HUES6 (cell line): Measurements from ENCODE around the gene SUMF2.
"Not testable (repeated sequence)": the region's sequence is repeated elsewhere in the genome, so short reads cannot be mapped to it uniquely, and the experiment has no call there.

ENCODE experiments used
- H3K27ac ChIP-seq: 2 replicates; pipeline ENCODE4 v1.7.0; 2013; ENCODE audit warnings: low read depth, mild to moderate bottlenecking, low read length, inconsistent platforms
- H3K27me3 ChIP-seq: 2 replicates; pipeline ENCODE4 v1.6.1; 2013; ENCODE audit warnings: low read length; ENCODE audit not compliant: control insufficient read depth, insufficient read depth
- H3K36me3 ChIP-seq: 2 replicates; pipeline ENCODE4 v1.6.1; 2013; ENCODE audit warnings: low read length; ENCODE audit not compliant: control insufficient read depth, insufficient read depth
- H3K4me1 ChIP-seq: 2 replicates; pipeline ENCODE4 v1.6.1; 2013; ENCODE audit warnings: low read length; ENCODE audit not compliant: control insufficient read depth, insufficient read depth
- H3K4me3 ChIP-seq: 2 replicates; pipeline ENCODE4 v1.5.1; 2013; ENCODE audit warnings: low read depth, low read length
- H3K9ac ChIP-seq: one replicate; pipeline ENCODE4 v1.6.1; 2013; ENCODE audit warnings: mild to moderate bottlenecking, low read length
- H3K9me3 ChIP-seq: 2 replicates; pipeline ENCODE4 v1.6.1; 2013; ENCODE audit warnings: low read depth, low read length; ENCODE audit not compliant: control insufficient read depth, insufficient read depth

SUMF2 gene

GRCh38 chr7:56063882-56064625, at the start of gene SUMF2:
SUMF2 (plus strand) TSS chr7:56064286; CDS start chr7:56064312, 26 bp downstream.
- Histone ChIP-seq H3K36me3 (peaks cover 59% of the 10 kb centered on the region), H3K4me1 (peaks cover 5% of the 10 kb centered on the region; the same call in 1 of the 2 replicates), H3K9me3 (no peaks in the 10 kb centered on the region), H3K9ac (peak within 1 kb of the TSS; percentile 92), H3K27ac (peak within 1 kb of the TSS; percentile 84; the same call in 1 of the 2 replicates), H3K27me3 (no peaks in the 10 kb centered on the region), H3K4me3 (peak within 1 kb of the TSS; percentile 92)

- H3K36me3 ChIP-seq: peaks cover 55% of the 10 kb centered on the region
- not testable (repeated sequence) for H3K27ac ChIP-seq, H3K9ac ChIP-seq, H3K27me3 ChIP-seq, H3K4me1 ChIP-seq, H3K4me3 ChIP-seq, H3K9me3 ChIP-seq
These were observed 47.1 kb upstream of the SUMF2 start for GRCh38 chr7:56017015-56017414.

DNA sequence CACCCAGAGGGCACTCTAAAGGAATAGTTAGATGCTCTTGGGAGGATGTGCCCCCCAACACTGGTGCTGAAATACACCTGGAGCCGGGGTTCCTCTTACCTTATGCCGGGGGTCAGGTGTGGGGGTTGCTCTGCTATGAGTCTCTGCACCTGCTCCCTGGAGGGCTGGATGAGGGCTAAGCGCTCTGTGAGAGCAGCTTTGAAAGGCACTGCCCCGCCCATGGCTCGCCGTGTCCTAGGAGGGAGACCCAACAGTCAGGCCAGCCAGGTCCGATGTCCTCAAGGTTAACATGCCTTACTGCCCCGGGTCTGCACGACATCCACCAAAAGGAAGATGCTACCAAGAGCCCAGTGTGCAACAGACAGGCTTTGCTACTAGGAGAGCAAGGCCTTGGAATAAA, 44.6 kb upstream of the SUMF2 start:
- Histone ChIP-seq H3K36me3 (peaks cover 43% of the 10 kb centered on the region), H3K27me3 (no peaks in the 10 kb centered on the region), H3K9ac (no peak overlapping the region), H3K9me3 (no peaks in the 10 kb centered on the region), H3K4me3 (no peak overlapping the region), H3K27ac (no peak overlapping the region), H3K4me1 (no peaks in the 10 kb centered on the region)

DNA sequence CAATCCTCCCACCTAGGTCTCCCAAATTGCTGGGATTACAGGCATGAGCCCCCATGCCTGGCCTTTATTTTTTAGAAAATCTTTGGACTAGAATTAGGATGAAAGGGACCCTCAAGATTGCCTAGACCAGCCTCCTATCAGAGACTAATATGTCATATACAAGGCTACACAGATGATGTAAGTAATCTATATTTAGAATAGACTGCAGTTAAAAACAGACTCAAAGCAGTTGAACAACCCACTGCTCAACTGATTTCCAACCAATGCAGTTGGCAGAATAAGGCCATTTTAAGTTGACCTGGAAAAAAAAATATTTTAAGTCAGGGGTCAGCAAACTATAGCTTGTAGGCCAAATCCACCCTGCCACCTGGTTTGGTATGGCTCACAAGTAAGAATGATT, 40.6 kb upstream of the SUMF2 start:
- no peak overlapping the region for H3K4me3 ChIP-seq
- peaks cover 54% of the 10 kb centered on the region for H3K36me3 ChIP-seq
- no peaks in the 10 kb centered on the region for H3K9me3 ChIP-seq
- H3K9ac ChIP-seq: no peak overlapping the region
- no peaks in the 10 kb centered on the region for H3K27me3 ChIP-seq
- no peak overlapping the region for H3K27ac ChIP-seq
- no peaks in the 10 kb centered on the region for H3K4me1 ChIP-seq

- H3K9me3 ChIP-seq: no peaks in the 10 kb centered on the region
- peaks cover 55% of the 10 kb centered on the region for H3K36me3 ChIP-seq
- no peaks in the 10 kb centered on the region for H3K27me3 ChIP-seq
- H3K9ac ChIP-seq: no peak overlapping the region
- no peak overlapping the region for H3K4me3 ChIP-seq
- no peak overlapping the region for H3K27ac ChIP-seq
- H3K4me1 ChIP-seq: no peaks in the 10 kb centered on the region
These were observed 37.5 kb upstream of the SUMF2 start for GRCh38 chr7:56026538-56026937.

DNA sequence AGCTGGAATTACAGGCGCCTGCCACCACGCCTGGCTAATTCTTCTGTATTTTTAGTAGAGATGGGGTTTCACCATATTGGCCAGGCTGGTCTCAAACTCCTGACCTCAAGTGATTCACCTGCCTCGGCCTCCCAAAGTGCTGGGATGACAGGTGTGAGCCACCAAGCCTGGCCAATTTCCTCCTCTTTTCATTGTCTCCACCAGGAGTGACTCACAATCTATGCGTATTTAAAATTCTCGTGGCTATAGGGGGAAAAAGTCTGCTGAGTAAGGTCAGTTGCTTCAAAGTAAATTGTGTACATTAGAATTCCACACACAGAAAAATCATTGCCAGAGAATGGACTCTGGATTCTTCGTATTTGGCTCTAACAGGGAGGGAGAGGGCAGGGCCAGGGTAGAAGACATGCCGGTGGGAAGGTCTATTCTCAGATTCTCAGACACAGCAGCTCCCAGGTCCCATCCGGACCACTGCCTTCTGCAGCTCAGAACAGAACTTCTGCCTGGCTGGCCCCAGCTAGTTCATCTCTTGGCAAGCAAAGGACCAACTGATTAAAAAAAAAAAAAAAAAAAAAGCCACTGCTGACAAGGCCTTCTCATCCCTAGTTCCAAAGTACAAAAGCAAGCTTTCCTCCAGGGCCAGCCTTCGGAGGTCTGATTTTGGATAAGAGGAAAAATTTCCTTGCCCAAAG, 35.0 kb upstream of the SUMF2 start:
- no peak overlapping the region for H3K4me3 ChIP-seq
- no peaks in the 10 kb centered on the region for H3K9me3 ChIP-seq
- no peak overlapping the region for H3K9ac ChIP-seq
- peaks cover 55% of the 10 kb centered on the region for H3K36me3 ChIP-seq
- no peaks in the 10 kb centered on the region for H3K4me1 ChIP-seq
- no peaks in the 10 kb centered on the region for H3K27me3 ChIP-seq
- no peak overlapping the region for H3K27ac ChIP-seq

DNA sequence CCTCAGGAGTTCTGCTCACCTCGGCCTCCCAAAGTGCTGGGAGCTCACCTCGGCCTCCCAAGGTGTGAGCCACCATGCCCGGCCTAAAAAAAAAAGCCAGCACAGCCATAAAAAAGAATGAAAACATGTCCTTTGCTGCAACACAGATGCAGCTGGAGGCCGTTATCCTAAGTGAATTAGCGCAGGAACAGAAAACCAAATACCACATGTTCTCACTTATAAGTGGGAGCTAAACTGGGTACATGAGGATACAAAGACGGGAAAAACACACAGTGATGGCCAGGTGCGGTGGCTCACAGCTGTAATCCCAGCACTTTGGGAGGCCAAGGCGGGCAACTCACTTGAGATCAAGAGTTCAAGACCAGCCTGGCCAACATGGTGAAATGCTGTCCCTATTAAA, 33.7 kb upstream of the SUMF2 start:
- H3K36me3 ChIP-seq: peaks cover 50% of the 10 kb centered on the region
- no peaks in the 10 kb centered on the region for H3K9me3 ChIP-seq
- H3K27me3 ChIP-seq: no peaks in the 10 kb centered on the region
- H3K4me3 ChIP-seq: no peak overlapping the region
- no peak overlapping the region for H3K27ac ChIP-seq
- no peak overlapping the region for H3K9ac ChIP-seq
- no peaks in the 10 kb centered on the region for H3K4me1 ChIP-seq

GRCh38 chr7:56031556-56031955, 32.5 kb upstream of the SUMF2 start:
- not testable (repeated sequence) for H3K4me3 ChIP-seq, H3K9me3 ChIP-seq, H3K4me1 ChIP-seq, H3K27ac ChIP-seq, H3K9ac ChIP-seq, H3K27me3 ChIP-seq
- peaks cover 44% of the 10 kb centered on the region for H3K36me3 ChIP-seq

DNA sequence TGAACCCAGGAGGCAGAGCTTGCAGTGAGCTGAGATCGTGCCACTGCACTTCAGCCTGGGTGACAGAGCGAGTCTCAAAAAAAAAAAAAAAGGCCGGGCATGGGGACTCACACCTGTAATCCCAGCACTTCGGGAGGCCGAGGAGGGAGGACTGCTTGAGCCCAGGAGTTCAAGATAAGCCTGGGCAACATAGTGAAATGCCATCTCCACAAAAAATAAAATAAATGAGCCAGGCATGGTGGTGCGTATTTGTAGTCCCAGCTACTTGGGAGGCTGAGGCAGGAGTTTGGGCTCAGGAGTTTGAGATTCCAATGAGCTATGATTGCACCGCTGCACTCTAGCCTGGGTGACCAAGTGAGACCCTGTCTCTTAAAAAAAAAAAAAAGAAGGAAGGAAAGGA, 31.5 kb upstream of the SUMF2 start:
- H3K27me3 ChIP-seq, H3K9ac ChIP-seq, H3K27ac ChIP-seq, H3K9me3 ChIP-seq, H3K4me1 ChIP-seq: not testable (repeated sequence)
- Histone ChIP-seq H3K4me3 (peak overlapping the region; percentile 73; the same call in 1 of the 2 replicates), H3K36me3 (peaks cover 40% of the 10 kb centered on the region)

DNA sequence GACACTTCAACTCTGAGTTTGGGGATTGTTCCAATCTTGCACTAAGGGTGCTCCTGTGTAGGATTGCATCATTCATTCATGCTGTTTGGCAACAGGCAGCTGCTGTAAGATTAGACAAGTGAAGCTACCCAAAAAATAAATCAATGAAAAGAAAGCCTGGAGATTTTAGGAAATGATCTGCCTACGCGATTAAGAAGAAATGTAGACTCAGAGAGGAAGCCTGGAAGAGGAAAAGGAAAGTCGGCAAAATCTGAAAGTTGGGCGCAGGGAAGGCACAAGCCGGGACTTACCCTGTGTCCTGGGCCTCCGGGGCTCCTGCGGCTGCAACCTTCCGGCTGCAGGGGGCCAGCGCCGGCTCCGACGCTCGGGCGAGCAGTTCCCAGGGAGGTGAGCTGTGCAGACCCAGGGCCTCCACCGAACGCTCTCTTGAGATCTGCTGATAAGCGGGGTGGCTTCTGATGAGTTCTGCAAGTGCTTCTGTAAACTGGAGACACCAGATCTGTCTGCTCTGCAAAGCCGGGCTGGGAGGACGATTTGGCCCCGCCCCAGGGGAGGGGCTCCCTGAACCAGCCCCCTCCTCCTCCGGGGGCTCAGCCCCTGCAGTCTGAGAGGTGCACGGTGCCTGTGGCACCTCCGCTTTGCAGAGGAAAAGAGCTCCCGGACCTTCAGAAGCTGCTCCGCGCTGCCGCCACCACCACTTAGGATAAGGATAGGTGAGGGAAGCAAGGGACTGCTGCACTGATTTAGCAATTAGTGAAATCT, 30.2 kb upstream of the SUMF2 start:
- H3K36me3 ChIP-seq: peaks cover 31% of the 10 kb centered on the region
- H3K4me1 ChIP-seq: no peaks in the 10 kb centered on the region
- peak overlapping the region; percentile 61 for H3K9ac ChIP-seq
- H3K9me3 ChIP-seq: no peaks in the 10 kb centered on the region
- H3K27me3 ChIP-seq: no peaks in the 10 kb centered on the region
- H3K27ac ChIP-seq: peak overlapping the region; percentile 68
- H3K4me3 ChIP-seq: peak overlapping the region; percentile 73

DNA sequence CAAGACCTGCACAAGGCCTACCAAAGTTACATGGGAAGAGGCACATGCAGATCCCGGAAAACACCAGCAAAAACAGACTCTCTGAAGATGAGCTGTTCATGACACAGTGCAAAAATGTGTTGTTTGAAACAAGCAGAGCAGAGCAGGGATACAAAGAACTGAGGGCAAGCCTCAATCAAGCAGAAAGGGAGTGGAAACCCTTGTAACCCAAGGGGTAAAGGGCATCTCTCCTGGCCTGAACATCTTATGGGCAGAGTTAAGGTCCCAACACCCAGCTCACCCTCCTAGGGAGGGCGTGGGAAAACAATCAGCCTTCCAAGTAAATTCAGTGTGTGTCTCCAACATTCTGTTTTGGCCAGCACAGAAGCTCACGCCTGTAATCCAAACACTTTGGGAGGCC, 23.4 kb upstream of the SUMF2 start:
- H3K9ac ChIP-seq: no peak overlapping the region
- no peaks in the 10 kb centered on the region for H3K9me3 ChIP-seq
- no peaks in the 10 kb centered on the region for H3K27me3 ChIP-seq
- H3K4me1 ChIP-seq: no peaks in the 10 kb centered on the region
- H3K4me3 ChIP-seq: no peak overlapping the region
- peaks cover 14% of the 10 kb centered on the region for H3K36me3 ChIP-seq
- H3K27ac ChIP-seq: no peak overlapping the region
